HG02571 (cell line): ENCODE data around the gene FUOM.
"Not testable (repeated sequence)": the region's sequence is repeated elsewhere in the genome, so short reads cannot be mapped to it uniquely, and the experiment has no call there.

Experiments used
- ATAC-seq: cut with Tn5 transposase; IDR thresholded peaks from one replicate; pipeline ENCODE4 v1.9.1; 2021; ENCODE audit warnings: mild to moderate bottlenecking, moderate library complexity; ENCODE audit not compliant: unreplicated experiment

FUOM gene

GRCh38 chr10:133370030-133370786 is 12.4 kb upstream of the FUOM start:
- ATAC-seq: no peak

- no peak for ATAC-seq
Measured at GRCh38 chr10:133368153-133368552, 10.3 kb upstream of the FUOM start.

GRCh38 chr10:133367461-133367860 is 9.6 kb upstream of the FUOM start:
- ATAC-seq: not testable (repeated sequence)

GRCh38 chr10:133366751-133367150 is 8.9 kb upstream of the FUOM start:
- ATAC-seq: no peak

GRCh38 chr10:133366130-133366478 is 8.3 kb upstream of the FUOM start:
- ATAC-seq: no peak

- no peak for ATAC-seq
Measured at GRCh38 chr10:133365461-133366129, 7.8 kb upstream of the FUOM start.

- no peak for ATAC-seq
Measured at GRCh38 chr10:133364645-133365431, 7.0 kb upstream of the FUOM start.

GRCh38 chr10:133362846-133363245 is 5.0 kb upstream of the FUOM start:
- no peak for ATAC-seq

- ATAC-seq: no peak
Measured at GRCh38 chr10:133361773-133362441, 4.1 kb upstream of the FUOM start.

- ATAC-seq: no peak
Measured at GRCh38 chr10:133361227-133361626, 3.4 kb upstream of the FUOM start.

- ATAC-seq: no peak
Measured at GRCh38 chr10:133359972-133360610, 2.3 kb upstream of the FUOM start.

- ATAC-seq: no peak
Measured at GRCh38 chr10:133359554-133359971, 1.7 kb upstream of the FUOM start.

GRCh38 chr10:133358925-133359310 is 1.1 kb upstream of the FUOM start:
- ATAC-seq: no peak

- no peak for ATAC-seq
Measured at GRCh38 chr10:133358162-133358924, 524 bp upstream of the FUOM start.

- no peak for ATAC-seq
Measured at GRCh38 chr10:133356549-133357284, 1.1 kb downstream of the FUOM start.

- no peak for ATAC-seq
Measured at GRCh38 chr10:133355991-133356390, 1.8 kb downstream of the FUOM start.

GRCh38 chr10:133355266-133355665 is 2.6 kb downstream of the FUOM start:
- ATAC-seq: no peak

GRCh38 chr10:133354672-133355240 is 3.1 kb downstream of the FUOM start:
- ATAC-seq: no peak

- no peak for ATAC-seq
Measured at GRCh38 chr10:133353988-133354605, 3.7 kb downstream of the FUOM start.
